CD4-positive, CD25-positive, alpha-beta regulatory T cell (primary cell): ENCODE data around the gene OAS1. TPM values are rescaled to one million over a fixed set of nuclear protein-coding genes. Genes with fewer than 3 reads are reported as not detected.
"Not testable (repeated sequence)": the region's sequence is repeated elsewhere in the genome, so short reads cannot be mapped to it uniquely, and the experiment has no call there.

Source experiments
- ATAC-seq, 2 donors: fragments of 150-1000 bp; cut with Tn5 transposase; one replicate each; pipeline ENCODE4 v1.10.0; 2021; ENCODE audit warnings: low read depth in 2 of 2, moderate number of reproducible peaks in 2 of 2, moderate library complexity in 1 of 2
- DNase-seq, 3 donors: peaks; one replicate each; pipeline versions ENCODE4 v3.0.0 to v3.0.0-alpha.2; 2012 to 2022; ENCODE audit warnings: mixed read lengths in 1 of 3
- H3K27ac ChIP-seq: one replicate; pipeline ENCODE4 v1.7.0; 2013; ENCODE audit warnings: mild to moderate bottlenecking, low read length; ENCODE audit not compliant: insufficient read depth, poor library complexity, severe bottlenecking
- H3K27me3 ChIP-seq: one replicate; pipeline ENCODE4 v1.7.0; 2013; ENCODE audit warnings: low read length; ENCODE audit not compliant: control insufficient read depth, insufficient read depth
- H3K36me3 ChIP-seq: one replicate; pipeline ENCODE4 v1.7.0; 2013; ENCODE audit warnings: mild to moderate bottlenecking, low read length, moderate library complexity; ENCODE audit not compliant: control insufficient read depth, insufficient read depth
- H3K4me1 ChIP-seq: 2 replicates; pipeline ENCODE4 v1.7.0; 2013; ENCODE audit warnings: mild to moderate bottlenecking, low read length; ENCODE audit not compliant: insufficient read depth, control insufficient read depth, poor library complexity, severe bottlenecking
- H3K4me3 ChIP-seq: one replicate; pipeline ENCODE4 v1.7.0; 2013; ENCODE audit warnings: low read depth, mild to moderate bottlenecking, low read length, moderate library complexity
- H3K9me3 ChIP-seq, 2 experiments: 1 replicate in 1 of 2; 2 replicates in 1 of 2; pipeline ENCODE4 v1.7.0; 2013; ENCODE audit warnings: low read length in 2 of 2, mild to moderate bottlenecking in 1 of 2, moderate library complexity in 1 of 2; ENCODE audit not compliant: control insufficient read depth in 2 of 2
- H3K27ac Mint-ChIP-seq, 3 donors: one replicate each; pipeline ENCODE4 v1.8.0; 2020 to 2022; ENCODE audit warnings: mild to moderate bottlenecking in 3 of 3, mixed read lengths in 3 of 3, moderate library complexity in 2 of 3
- H3K27me3 Mint-ChIP-seq: one replicate; pipeline ENCODE4 v1.8.0; 2022; ENCODE audit warnings: mild to moderate bottlenecking, mixed read lengths
- H3K36me3 Mint-ChIP-seq: one replicate; pipeline ENCODE4 v1.8.0; 2020; ENCODE audit warnings: mixed read lengths
- H3K4me1 Mint-ChIP-seq, 4 donors: one replicate each; pipeline ENCODE4 v1.8.0; 2020 to 2022; ENCODE audit warnings: mixed read lengths in 4 of 4, mild to moderate bottlenecking in 1 of 4
- H3K4me3 Mint-ChIP-seq, 4 donors: one replicate each; pipeline ENCODE4 v1.8.0; 2020 to 2022; ENCODE audit warnings: mild to moderate bottlenecking in 4 of 4, mixed read lengths in 4 of 4, moderate library complexity in 3 of 4
- H3K9me3 Mint-ChIP-seq, 7 donors: one replicate each; pipeline ENCODE4 v1.8.0; 2020 to 2022; ENCODE audit warnings: mixed read lengths in 7 of 7, mild to moderate bottlenecking in 3 of 7, moderate library complexity in 2 of 7
- polyA plus RNA-seq, 4 donors: library from polyadenylated mRNA; unstranded; fragments of 300-500 nt; fragmentation: Illumina TruSeq; gene quantifications; one replicate each; pipeline ENCODE4 v1.2.3, GENCODE V29; 2021
- total RNA-seq: library from RNA; stranded (reverse); gene quantifications from one replicate; pipeline ENCODE4 v1.2.3, GENCODE V29; 2022

Gene OAS1
- total and polyA plus RNA-seq, 5 donors from 2014 or later, result 44.2 to 115 (median 111) TPM

- Mint-ChIP-seq H3K4me1 (peaks cover 0 to 10% (median 4%) of the 10 kb centered on the region in 4 donors), H3K27me3 (no peaks in the 10 kb centered on the region)
These were observed 40.6 kb downstream of the OAS1 start for GRCh38 chr12:112947314-112947713.

GRCh38 chr12:112947761-112948160, 41.0 kb downstream of the OAS1 start:
- Mint-ChIP-seq H3K27ac (no peak overlapping the region), H3K4me1 (peaks cover 0 to 10% (median 4%) of the 10 kb centered on the region in 4 donors), H3K36me3 (peaks cover 56% of the 10 kb centered on the region), H3K27me3 (no peaks in the 10 kb centered on the region), H3K9me3 (peaks cover 0 to 7% (median 0%) of the 10 kb centered on the region in 7 donors), H3K4me3 (no peak overlapping the region)
- peaks cover 58% of the 10 kb centered on the region for H3K36me3 ChIP-seq
- H3K27me3 ChIP-seq, result no peaks in the 10 kb centered on the region
- H3K9me3 ChIP-seq, result peaks cover 0 to 2% of the 10 kb centered on the region in 2 experiments
- no peak overlapping the region for H3K27ac ChIP-seq
- DNase-seq, result no peak
- no peak overlapping the region for H3K4me3 ChIP-seq
- no peak for ATAC-seq
- no peaks in the 10 kb centered on the region for H3K4me1 ChIP-seq

More at GRCh38 chr12:112947314-112947713, 40.6 kb downstream of the OAS1 start:
- H3K27ac Mint-ChIP-seq, result no peak overlapping the region
- peaks cover 51% of the 10 kb centered on the region for H3K36me3 Mint-ChIP-seq
- DNase-seq (no peak), ATAC-seq (no peak)
- no peaks in the 10 kb centered on the region for H3K27me3 ChIP-seq
- peaks cover 54% of the 10 kb centered on the region for H3K36me3 ChIP-seq
- H3K4me1 ChIP-seq, result no peaks in the 10 kb centered on the region
- no peak overlapping the region for H3K27ac ChIP-seq
- H3K9me3 Mint-ChIP-seq, result peaks cover 0 to 4% (median 0%) of the 10 kb centered on the region in 7 donors
- H3K4me3 ChIP-seq, result no peak overlapping the region
- no peak overlapping the region for H3K4me3 Mint-ChIP-seq
- H3K9me3 ChIP-seq, result peaks cover 0 to 2% of the 10 kb centered on the region in 2 experiments

GRCh38 chr12:112948806-112949205, 42.0 kb downstream of the OAS1 start:
- H3K36me3 ChIP-seq, result peaks cover 58% of the 10 kb centered on the region

GRCh38 chr12:112950701-112951100, 43.9 kb downstream of the OAS1 start:
- no peak for ATAC-seq
- Histone ChIP-seq H3K27ac (no peak overlapping the region), H3K27me3 (no peaks in the 10 kb centered on the region), H3K9me3 (peaks cover 0 to 2% of the 10 kb centered on the region in 2 experiments), H3K4me1 (no peaks in the 10 kb centered on the region), H3K36me3 (peaks cover 48% of the 10 kb centered on the region), H3K4me3 (no peak overlapping the region)
- H3K4me1 Mint-ChIP-seq, result peaks cover 0 to 11% (median 5%) of the 10 kb centered on the region in 4 donors
- no peaks in the 10 kb centered on the region for H3K27me3 Mint-ChIP-seq
- H3K27ac Mint-ChIP-seq, result no peak overlapping the region
- DNase-seq, result no peak
- peaks cover 0 to 11% (median 0%) of the 10 kb centered on the region in 7 donors for H3K9me3 Mint-ChIP-seq
- peaks cover 53% of the 10 kb centered on the region for H3K36me3 Mint-ChIP-seq
- H3K4me3 Mint-ChIP-seq, result no peak overlapping the region

More at GRCh38 chr12:112948806-112949205, 42.0 kb downstream of the OAS1 start:
- H3K9me3 ChIP-seq, result peaks cover 0 to 2% of the 10 kb centered on the region in 2 experiments
- no peak overlapping the region for H3K27ac ChIP-seq
- Mint-ChIP-seq H3K27ac (no peak overlapping the region), H3K9me3 (peaks cover 0 to 11% (median 0%) of the 10 kb centered on the region in 7 donors), H3K4me3 (no peak overlapping the region), H3K36me3 (peaks cover 60% of the 10 kb centered on the region), H3K27me3 (no peaks in the 10 kb centered on the region), H3K4me1 (peaks cover 0 to 10% (median 4%) of the 10 kb centered on the region in 4 donors)
- ATAC-seq (no peak), DNase-seq (no peak)
- H3K4me1 ChIP-seq, result no peaks in the 10 kb centered on the region
- H3K27me3 ChIP-seq, result no peaks in the 10 kb centered on the region
- no peak overlapping the region for H3K4me3 ChIP-seq

- DNase-seq, H3K27ac Mint-ChIP-seq, H3K27ac ChIP-seq, ATAC-seq, H3K27me3 ChIP-seq, H3K4me3 ChIP-seq, H3K4me3 Mint-ChIP-seq, H3K27me3 Mint-ChIP-seq, H3K4me1 ChIP-seq, H3K9me3 ChIP-seq: not testable (repeated sequence)
- H3K36me3 Mint-ChIP-seq, result peaks cover 71% of the 10 kb centered on the region
- H3K4me1 Mint-ChIP-seq, result peaks cover 14 to 31% (median 23%) of the 10 kb centered on the region in 4 donors
- peaks cover 0 to 14% (median 2%) of the 10 kb centered on the region in 7 donors for H3K9me3 Mint-ChIP-seq
- peaks cover 19% of the 10 kb centered on the region for H3K36me3 ChIP-seq
These were observed 50.4 kb downstream of the OAS1 start for GRCh38 chr12:112957125-112957524.

- Histone ChIP-seq H3K27ac (no peak overlapping the region), H3K4me3 (no peak overlapping the region), H3K27me3 (no peaks in the 10 kb centered on the region), H3K36me3 (peaks cover 49% of the 10 kb centered on the region), H3K9me3 (no peaks in the 10 kb centered on the region), H3K4me1 (no peaks in the 10 kb centered on the region)
- Mint-ChIP-seq H3K27me3 (no peaks in the 10 kb centered on the region), H3K9me3 (peaks cover 0 to 7% (median 3%) of the 10 kb centered on the region in 7 donors), H3K4me3 (no peak overlapping the region), H3K27ac (peak overlapping the region in 2 of 3 donors; percentile 18 to 31), H3K4me1 (peaks cover 14 to 18% (median 17%) of the 10 kb centered on the region in 4 donors), H3K36me3 (peaks cover 68% of the 10 kb centered on the region)
- no peak for ATAC-seq
- DNase-seq, result peak in 1 of 3 donors; percentile 47
These were observed 54.3 kb downstream of the OAS1 start for GRCh38 chr12:112961074-112961473.

- Mint-ChIP-seq H3K4me1 (peaks cover 12 to 14% (median 13%) of the 10 kb centered on the region in 4 donors), H3K36me3 (peaks cover 68% of the 10 kb centered on the region), H3K4me3 (no peak overlapping the region), H3K27me3 (no peaks in the 10 kb centered on the region), H3K27ac (peak overlapping the region in 1 of 3 donors; percentile 31), H3K9me3 (peaks cover 0 to 7% (median 3%) of the 10 kb centered on the region in 7 donors)
- peaks cover 54% of the 10 kb centered on the region for H3K36me3 ChIP-seq
- H3K27ac ChIP-seq, result no peak overlapping the region
- ATAC-seq, result no peak
- H3K4me3 ChIP-seq, result no peak overlapping the region
- no peak for DNase-seq
- H3K9me3 ChIP-seq, result no peaks in the 10 kb centered on the region
- H3K4me1 ChIP-seq, result no peaks in the 10 kb centered on the region
- no peaks in the 10 kb centered on the region for H3K27me3 ChIP-seq
These were observed 54.8 kb downstream of the OAS1 start for GRCh38 chr12:112961536-112961935.

- DNase-seq (no peak), ATAC-seq (no peak)
- Histone ChIP-seq H3K4me1 (no peaks in the 10 kb centered on the region), H3K27me3 (no peaks in the 10 kb centered on the region), H3K27ac (no peak overlapping the region), H3K36me3 (peaks cover 64% of the 10 kb centered on the region), H3K4me3 (no peak overlapping the region), H3K9me3 (no peaks in the 10 kb centered on the region)
- Mint-ChIP-seq H3K4me3 (no peak overlapping the region), H3K27me3 (no peaks in the 10 kb centered on the region), H3K9me3 (peaks cover 0 to 7% (median 3%) of the 10 kb centered on the region in 7 donors), H3K4me1 (peaks cover 10 to 14% (median 12%) of the 10 kb centered on the region in 4 donors), H3K27ac (no peak overlapping the region), H3K36me3 (peaks cover 63% of the 10 kb centered on the region)
These were observed 55.8 kb downstream of the OAS1 start for GRCh38 chr12:112962561-112962960.
